NCI-H510A (cell line): Measurements from ENCODE around the gene OTOGL.
"Not testable (repeated sequence)": the region's sequence is repeated elsewhere in the genome, so short reads cannot be mapped to it uniquely, and the experiment has no call there.

ENCODE experiments used
- DNase-seq: peaks from one replicate; lab custom pipeline; 2025; lab: John Stamatoyannopoulos, UW

OTOGL gene, protein sequence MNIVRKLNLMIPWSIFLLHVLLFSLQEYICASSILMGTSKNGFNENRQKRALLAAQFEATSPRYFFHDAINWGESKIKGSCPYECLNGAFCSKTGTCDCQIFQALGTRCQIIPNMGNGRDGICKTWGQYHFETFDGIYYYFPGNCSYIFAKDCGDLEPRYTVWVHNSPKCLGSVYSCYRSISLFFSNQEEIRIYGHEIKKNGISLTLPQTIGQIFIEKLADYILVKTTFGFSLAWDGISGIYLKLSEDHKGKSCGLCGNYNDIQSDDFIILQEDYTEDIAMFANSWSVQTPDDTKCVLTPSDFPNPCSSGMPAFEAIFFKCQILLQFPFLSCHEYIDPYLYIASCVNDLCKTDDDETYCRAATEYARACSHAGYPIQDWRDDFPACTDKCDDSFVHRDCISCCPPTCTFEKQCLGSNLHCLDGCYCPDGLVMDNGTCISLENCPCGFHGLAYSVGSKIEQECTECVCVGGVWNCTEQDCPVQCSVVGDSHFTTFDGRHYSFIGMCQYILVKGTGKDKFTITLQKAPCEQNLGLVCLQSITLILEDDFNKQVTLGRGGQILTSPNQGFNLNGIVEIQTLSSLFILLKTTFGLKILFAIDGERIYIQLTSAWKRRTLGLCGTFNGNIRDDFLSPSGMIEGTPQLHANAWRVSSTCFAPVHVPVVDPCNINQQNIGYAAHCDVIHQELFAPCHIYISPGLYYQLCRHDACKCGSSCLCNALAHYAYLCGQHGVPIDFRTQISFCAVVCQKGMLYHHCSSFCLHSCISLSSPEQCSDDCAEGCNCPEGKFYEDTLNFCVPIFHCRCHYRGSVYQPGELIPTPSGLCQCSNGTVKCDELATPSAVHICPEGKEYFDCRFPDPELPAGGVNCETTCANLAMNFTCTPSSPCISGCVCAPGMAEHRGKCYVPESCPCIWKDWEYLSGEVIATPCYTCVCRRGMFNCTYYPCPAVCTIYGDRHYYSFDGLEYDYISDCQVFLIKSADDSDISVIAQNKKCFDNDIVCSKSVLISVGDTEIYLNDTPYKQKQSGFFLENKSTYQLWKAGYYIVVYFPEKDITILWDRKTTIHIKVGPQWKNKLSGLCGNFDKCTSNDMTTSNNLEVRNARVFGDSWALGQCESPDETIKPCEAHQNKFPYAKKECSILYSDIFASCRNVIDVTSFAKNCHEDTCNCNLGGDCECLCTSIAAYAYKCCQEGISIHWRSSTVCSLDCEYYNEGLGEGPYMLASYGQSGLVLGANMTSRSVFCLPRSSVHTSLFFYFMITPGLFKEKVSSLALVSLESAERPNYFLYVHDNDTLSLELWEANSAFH (N-terminal part only)

DNA sequence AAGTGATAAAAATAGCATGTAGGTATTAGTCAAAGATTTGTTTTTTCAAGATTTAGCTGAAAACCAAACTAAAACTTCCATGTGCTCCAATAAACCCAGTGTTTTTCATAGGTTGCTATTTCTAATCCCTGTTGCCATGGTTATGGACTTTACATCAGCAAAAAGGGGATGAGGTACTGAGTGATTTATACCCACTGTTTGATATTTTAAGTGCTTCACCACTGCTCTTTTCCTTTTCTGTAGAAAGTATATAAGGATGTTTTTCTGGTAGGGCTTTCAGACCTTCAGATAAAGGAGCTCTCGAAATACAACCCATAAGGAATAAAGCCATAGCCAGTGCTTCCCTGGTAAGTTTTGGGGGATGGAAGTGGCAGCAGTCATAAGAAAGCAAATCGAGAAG is at the start of gene OTOGL:
Gene OTOGL, plus strand, starts transcription at position 279 of the 400 bp plus-strand sequence. CDS start 109,895 bp downstream, outside the sequence.
- no peak for DNase-seq

DNA sequence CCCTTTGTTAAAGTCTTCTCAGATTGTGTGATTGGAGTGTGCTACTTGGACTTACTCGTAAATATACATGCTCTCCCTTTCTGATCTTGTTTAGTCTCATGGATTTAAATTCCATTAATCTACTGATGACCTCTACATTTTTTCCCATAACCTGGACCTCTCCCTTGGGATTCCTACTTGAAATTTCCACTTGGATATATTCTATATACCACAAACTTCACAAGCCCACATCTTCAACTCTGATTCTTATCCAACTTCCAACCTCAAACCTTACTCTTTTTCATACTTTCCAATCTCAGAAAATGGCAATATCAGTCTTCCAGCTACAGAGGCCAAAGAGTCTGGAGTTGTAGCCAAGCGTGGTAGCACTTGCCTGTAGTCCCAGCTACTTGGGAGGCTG is 49.1 kb upstream of the OTOGL start:
- no peak for DNase-seq

DNA sequence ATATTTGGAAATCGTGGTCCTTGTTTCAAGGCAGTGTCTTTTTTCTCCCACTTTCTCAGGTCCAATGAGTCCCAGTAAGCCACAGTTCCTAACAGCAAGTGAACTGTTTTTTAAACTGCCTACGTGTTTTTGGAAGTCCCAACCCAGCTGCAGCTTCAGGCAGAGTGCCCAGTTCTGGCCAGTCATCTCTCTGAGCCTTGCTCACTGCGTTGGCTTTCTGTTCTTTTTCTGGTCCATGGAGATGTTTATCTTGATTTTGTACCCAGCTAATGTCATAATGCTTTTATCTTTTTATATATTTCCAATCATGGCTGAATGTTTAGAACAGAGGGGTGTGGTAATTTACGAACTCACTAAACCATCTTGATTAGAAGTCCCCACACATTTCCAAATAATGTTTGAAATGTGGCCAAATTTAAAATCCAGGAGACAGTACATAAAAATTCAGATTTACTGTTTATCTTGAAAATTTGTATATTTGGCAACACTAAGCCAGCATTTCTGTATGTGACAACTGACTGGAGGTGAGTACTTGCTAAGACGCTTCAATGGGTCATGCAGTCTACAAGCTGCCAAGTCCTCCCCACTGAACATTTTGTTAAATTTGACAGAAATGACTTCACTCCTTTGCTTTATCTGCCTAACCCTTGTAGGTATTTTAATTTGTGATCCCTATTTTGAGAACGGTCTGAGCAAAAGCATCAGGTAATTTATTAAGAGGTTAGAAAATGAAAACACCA is 46.1 kb upstream of the OTOGL start:
- DNase-seq: no peak

DNA sequence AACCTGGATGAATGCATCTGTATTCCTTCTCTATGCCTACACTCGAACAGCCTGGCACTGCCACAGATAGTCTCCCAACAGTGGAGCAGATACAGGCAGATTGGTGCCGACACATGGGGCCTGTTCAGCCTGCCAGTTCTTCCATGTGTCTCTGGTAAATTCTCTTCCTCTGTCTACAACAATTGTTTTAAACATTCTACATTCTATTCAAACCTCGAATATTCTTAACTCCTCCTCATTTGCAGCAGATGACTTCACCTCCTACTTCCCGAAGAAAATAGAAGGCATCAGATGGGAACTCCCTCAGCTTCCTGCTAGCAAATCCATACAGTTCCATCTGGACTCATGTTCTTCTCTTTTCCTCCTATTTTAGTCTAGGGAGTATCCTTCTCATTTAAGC is 43.1 kb upstream of the OTOGL start:
- DNase-seq: no peak

DNA sequence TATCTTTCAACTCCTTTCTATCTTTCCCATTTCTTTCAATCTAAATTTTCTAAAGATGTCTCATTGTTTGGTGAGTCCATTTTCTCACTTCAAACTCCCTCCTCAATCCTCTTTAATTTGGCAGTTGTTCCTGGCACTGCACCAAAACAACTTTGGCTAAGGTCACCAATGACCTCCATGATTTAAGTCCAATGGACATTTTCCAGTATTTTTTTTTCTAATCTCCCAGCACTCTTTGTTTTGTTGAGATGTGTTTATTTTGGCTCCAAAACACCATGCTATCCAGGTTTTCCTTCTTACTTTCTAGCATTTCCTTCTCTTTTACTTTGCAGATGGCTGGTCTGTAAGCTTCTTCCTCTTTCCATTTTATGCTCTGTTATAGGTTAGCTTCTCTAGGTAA is 42.5 kb upstream of the OTOGL start:
- DNase-seq: no peak

DNA sequence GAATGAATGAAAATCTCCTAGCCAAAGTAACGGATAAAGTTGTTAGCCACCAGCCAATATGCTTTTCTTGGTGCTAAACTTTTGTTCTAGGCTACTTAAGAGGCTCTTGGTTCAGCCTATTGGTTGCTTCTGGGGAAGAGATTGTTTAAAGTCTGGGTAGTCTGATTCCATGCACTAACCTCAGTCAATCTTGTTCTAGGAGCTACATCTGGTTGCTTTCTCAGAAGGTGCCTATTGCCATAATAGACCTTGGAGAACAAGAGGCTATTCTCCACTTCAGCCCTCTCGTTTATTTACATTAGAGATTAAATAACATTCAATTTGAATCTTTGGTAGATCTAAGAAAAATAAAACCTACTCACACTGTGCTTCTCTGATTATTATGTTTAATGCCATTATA is 40.8 kb upstream of the OTOGL start:
- DNase-seq: no peak

DNA sequence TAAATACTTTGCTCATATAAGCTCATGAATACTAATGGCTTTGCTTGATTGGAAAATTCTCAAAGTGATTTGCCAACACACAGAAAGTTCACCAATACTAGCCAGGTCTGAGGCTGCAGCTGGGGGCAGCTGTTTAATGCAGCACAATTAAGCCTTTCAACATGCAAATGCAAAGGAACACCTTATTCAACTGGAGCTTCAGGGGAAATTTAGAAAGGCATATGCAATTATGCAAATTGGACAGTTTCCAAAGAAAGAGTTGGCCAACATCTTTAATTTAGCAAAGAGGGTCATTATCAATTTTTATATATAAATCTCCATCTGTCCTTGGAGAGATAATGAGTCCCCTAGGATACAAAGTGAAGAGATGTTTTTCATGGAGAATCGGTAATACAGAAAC is 40.2 kb upstream of the OTOGL start:
- DNase-seq: no peak

DNA sequence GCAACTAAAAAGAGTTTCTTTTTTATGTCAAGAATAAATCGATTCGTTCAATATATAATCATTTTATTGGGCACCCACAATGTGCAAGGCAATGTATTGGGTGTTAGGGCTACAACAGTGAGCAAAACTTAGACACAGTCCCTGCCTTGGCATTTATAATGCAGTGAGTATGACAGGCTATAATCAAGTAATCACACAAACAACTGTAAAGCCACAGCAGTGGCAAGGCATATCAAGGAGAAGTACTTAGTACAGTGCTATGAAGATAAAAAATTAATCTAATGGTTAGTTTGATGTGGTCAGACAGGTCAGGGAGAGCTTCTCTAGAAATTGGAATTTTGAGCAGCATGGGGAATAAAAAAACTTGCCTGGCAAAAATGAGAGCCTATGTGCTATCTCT is 39.5 kb upstream of the OTOGL start:
- DNase-seq: no peak

DNA sequence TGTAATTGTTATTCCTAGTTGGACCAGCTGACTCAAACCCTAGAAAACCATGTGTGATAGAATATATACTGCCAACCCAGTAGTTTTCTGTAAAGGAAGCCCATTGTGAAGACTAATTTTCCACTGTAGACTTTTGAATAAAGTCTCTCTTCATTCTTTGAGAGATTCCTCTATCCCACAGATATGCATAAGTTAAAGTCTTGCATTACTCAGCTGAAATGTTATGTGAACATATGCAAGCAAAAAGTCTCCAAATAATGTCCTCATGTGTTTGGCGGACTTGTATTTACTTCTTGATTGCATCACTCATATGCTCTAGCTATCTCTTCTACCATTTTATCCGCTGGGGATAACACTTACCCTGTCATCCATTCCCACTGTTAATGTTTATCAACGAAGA is 35.1 kb upstream of the OTOGL start:
- no peak for DNase-seq

DNA sequence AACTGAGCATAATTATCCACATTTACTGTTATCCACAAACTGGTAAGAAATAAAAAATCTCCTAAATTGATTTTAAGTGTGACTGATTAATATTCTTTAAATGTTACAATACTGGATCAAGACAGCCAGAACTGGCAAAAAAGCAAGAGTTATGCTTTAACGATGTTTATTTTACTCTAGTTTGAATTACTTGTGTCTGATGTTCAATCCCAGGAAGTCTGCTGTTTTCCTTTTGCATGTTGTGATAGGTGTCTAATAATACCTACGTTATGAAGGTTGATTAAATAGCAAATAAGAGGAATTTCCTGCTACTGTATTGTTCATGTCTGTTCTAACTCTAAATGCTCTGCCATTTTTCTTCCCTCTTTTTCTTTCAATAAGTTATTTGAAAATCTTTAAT is 34.4 kb upstream of the OTOGL start:
- no peak for DNase-seq

DNA sequence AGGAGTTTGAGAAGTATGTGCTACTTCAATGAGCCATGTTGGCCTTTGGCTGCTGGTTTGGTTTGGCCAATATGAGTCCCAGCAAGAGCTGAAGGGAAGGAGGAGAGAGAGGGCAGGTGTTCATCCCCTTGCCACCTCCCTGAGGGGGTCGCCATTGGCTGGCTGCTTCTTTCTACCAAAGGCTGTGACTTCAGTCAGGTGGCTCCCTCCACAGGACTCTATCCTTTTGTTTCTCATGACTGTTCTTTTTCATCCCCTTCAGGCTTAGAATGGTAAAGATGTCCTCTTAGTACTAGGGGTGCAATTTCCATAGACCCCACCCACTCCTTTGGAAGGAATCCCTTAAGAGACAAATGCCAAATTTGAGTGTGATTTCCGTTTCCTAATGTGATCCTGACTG is 31.2 kb upstream of the OTOGL start:
- no peak for DNase-seq

DNA sequence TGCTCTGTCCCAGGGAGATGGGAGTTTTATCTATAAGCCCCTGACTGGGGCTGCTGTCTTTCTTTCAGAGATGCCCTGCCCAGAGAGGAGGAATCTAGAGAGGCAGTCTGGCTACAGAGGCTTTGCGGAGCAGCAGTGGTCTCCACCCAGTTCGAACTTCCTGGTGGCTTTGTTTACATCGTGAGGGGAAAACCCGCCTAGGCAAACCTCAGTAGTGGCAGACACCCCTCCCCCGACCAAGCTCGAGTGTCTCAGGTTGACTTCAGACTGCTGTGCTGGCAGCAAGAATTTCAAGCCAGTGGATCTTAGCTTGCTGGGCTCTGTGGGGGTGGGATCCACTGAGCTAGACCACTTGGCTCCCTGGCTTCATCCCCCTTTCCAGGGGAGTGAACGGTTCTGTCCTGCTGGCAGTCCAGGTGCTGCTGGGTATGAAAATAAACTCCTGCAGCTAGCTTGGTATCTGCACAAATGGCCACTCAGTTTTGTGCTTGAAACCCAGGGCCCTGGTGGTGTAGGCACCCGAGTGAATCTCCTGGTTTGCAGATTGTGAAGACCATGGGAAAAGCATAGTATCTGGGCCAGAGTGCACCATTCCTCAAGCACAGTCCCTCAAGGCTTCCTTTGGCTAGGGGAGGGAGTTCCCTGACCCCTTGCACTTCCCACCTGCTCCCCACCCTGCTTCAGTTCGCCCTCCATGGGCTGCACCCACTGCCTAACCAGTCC is 15.3 kb upstream of the OTOGL start:
- DNase-seq: not testable (repeated sequence)

DNA sequence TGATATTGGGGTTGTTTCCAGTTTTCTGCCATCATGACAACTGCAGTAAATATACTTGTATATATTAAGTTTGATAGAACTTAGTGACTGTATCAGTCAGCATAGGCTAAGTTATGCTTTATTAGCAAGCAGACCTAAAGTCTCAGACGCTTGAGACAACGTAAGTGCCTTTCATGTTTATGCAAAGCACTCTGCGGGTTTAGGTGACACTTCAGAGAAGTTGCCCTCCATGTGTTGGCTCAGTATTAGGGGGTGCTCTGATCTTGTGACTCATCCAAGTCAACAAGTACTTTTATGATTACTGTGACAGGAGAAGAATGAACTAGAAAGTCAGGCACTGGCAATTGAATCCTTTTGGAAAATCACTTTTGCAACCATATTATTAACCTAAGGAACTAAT is 13.3 kb upstream of the OTOGL start:
- DNase-seq: no peak

DNA sequence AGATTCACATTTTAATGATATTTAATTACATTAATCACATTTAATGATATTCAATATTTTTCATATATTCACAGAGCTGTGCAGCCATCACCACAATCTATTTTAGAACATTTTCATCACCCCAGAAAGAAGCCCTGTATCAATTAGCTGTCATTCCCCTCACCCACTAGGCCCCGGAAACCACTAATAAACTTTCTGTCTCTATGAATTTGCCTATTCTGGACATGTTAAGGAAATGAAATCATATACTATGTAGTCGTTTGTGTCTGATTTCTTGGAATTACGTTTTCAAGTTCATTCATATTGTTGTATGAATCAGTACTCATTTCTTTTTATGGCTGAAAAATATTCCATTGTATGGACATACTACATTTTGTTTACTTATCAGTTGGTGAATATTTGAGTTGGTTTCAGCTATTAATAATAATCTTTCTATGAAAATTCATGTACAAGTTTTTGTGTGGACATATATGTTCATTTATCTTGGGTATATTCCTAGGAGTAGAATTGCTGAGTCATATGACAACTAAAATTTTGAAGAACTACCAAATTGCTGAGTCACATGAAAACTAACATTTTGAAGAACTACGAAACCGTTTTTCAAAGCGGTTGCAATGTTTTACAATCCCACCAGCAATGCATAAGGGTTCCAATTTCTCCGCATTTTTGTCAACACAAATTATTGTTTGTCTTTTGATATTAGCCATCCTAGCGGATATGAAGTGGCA is 11.7 kb upstream of the OTOGL start:
- DNase-seq: no peak

DNA sequence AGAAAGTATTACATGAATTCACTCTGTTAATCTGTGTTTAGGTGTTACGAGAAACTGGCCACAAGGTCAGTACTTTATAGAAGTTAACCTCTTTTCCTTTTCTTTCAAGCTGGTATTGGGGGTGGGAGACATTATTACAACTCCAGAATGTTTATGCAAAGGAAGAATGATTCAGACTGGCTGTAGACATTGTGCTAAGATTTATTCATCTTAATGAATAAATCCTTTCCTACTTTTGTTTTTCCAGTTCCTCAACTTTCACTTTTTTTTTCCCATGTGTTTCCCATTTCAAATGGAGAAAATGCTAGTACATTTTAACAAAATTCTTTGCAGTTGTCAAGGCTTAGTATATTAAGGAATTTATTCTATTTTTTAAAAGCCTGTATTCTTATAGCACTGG is 1.3 kb downstream of the OTOGL start:
- DNase-seq: no peak

DNA sequence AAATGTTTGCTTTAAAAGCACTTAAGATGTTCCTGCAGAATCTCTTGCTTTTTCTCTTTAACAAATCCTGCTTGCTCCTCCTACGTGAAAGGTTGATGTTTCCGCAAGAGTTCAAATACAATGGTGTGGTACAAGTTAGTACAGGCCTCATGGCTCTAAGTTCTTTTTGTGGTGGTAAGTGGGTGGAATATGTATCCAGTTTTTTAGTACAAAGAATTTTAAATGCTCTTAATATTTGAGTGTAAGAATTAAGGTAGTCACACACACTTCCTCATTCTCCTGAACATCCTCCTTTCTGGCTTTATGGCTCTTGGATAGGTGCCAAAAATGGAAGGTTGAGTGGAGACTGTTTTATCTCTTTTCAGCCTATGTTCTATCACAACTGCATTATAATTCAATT is 1.8 kb downstream of the OTOGL start:
- no peak for DNase-seq

DNA sequence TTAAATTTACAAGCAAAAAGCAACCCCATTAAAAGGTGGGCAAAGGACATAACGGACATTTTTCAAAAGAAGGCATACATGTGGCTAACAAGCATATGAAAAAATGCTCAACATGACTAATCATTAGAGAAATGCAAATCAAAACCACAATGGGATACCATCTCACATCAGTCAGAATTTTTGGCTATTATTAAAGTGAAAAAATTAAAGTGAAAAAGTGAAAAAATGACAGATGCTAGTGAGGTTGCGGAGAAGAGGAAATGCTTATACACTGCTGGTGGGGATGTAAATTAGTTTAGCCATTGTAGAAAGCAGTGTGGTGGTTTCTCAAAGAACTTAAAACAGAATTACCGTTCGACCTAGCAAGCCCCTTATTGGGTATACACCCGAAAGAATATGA is 7.9 kb downstream of the OTOGL start:
- no peak for DNase-seq

DNA sequence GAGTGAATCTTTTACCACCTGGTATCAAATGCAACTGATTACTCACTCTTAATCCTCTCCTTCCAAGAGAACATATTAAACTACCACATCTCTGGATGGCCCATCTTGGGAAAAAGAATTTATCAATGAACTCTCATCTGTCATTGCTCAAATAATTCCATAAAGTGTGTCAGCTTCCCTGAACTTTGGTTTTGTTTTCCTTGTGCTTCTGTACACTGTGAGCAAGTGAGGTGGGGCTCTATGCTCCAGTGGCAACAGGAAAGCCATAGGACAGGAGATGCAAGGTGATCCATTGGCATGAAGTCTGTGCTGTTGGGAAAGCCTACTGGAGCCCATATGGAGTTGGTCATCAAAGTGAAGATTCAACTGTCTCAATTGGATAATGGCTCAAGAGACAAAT is 17.4 kb downstream of the OTOGL start:
- no peak for DNase-seq

DNA sequence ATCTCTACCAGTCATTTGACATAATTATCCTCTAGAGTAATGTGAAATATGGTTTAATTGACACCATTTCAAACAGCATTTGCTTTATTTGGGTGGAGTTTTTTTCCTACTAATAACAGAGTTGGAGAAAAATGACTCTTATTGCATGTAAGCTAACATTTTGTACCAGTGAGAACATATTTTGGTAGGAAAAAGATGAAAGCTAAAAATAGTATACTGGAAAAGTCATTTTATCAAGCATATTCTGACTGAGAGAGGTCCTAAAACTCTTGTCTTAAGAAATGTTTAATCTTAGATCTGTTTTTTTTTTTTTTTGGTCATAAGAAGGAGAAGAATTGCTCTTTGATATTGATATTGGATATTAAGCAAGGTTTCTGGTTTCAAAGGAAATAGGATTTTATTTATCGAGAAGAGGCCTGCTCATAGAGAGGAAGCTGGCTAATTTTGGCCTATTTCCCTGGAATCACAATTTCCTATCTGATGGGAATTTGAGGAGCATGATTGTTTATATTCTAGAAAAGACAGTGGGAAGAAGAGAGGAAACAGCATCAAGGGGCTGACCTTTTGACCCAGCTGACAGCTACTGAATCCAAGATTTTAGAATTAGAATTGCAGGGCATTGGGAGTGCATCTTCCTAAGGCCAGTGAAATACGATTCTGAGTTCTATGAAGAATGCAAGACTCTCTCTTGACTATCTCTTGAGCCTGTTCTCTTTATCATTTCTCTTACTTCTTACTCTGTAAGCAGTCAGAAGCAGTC is 19.4 kb downstream of the OTOGL start:
- DNase-seq: no peak

DNA sequence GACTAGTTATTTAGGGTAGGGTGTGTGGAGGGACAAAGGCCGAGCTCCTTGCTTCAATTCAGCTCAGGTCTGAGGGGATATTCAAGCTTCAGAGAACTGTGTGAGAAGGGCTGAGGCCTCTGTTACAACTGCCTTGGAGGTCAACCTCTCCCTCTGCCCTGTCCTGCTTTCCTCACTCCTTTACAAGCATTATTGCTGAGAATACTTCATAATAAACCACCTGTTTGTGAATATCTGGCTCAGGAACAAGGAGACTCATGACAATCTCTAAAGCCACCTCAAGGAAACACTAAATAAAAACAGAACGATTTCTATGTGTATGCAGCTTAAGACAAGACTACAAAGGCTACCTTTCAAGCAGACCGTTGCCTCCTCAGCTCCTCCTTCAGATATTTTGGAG is 21.7 kb downstream of the OTOGL start:
- DNase-seq: no peak
